Gastrocnemius medialis (tissue), 4 donors: ENCODE measurements around the gene GDAP2. TPM values are rescaled to one million over a fixed set of nuclear protein-coding genes. Genes with fewer than 3 reads are reported as not detected.

Experiments used
- ATAC-seq, 2 donors: fragments of 150-250 bp; one replicate each; pipeline ENCODE4 v1.9.1; 2016
- DNase-seq, 2 donors: peaks; one replicate each; pipeline ENCODE4 v3.0.0-alpha.2; 2019
- H3K27ac ChIP-seq, 4 donors: fragments of 200-600 bp; sonication (generic); 1 replicate in 1 of 4; 2 replicates in 3 of 4; pipeline ENCODE4 v1.5.1; 2016 to 2018; ENCODE audit warnings: mild to moderate bottlenecking in 2 of 4, moderate library complexity in 1 of 4
- H3K27me3 ChIP-seq, 3 donors: fragments of 200-600 bp; sonication (generic) in 2 of 3; 1 replicate in 1 of 3; 2 replicates in 2 of 3; pipeline versions ENCODE4 v1.5.1 to v1.6.0; 2016 to 2019; ENCODE audit warnings: mild to moderate bottlenecking in 1 of 3, moderate library complexity in 1 of 3
- H3K36me3 ChIP-seq, 2 donors: fragments of 200-600 bp; sonication (generic) in 1 of 2; one replicate each; pipeline ENCODE4 v1.5.1; 2017 to 2018
- H3K4me1 ChIP-seq, 2 donors: fragments of 200-600 bp; sonication (generic) in 1 of 2; one replicate each; pipeline ENCODE4 v1.5.1; 2016 to 2017; ENCODE audit warnings: mild to moderate bottlenecking in 2 of 2
- H3K4me3 ChIP-seq, 4 donors: fragments of 200-600 bp; sonication (generic) in 3 of 4; 1 replicate in 1 of 4; 2 replicates in 3 of 4; pipeline ENCODE4 v1.5.1; 2016 to 2019; ENCODE audit warnings: mild to moderate bottlenecking in 2 of 4
- H3K9me3 ChIP-seq, 3 donors: fragments of 200-600 bp; sonication (generic) in 2 of 3; 1 replicate in 1 of 3; 2 replicates in 2 of 3; pipeline ENCODE4 v1.5.1; 2016 to 2019
- POLR2A ChIP-seq, 2 donors: fragments of 450-650 bp; IDR thresholded peaks; one replicate each; pipeline ENCODE4 v1.6.1; 2017; ENCODE audit warnings: antibody characterized with exemption in 2 of 2, mild to moderate bottlenecking in 2 of 2, moderate library complexity in 2 of 2
- in situ Hi-C, 4 donors: fragments of 200-750 bp; cut with MboI; loops; one replicate each; pipeline versions ENCODE4 v1.15.0 to v1.8.0; 2017; ENCODE audit warnings: low sequenced_read_pairs in 4 of 4
- intact Hi-C: fragments of 100-400 bp; cut with DNase I; formaldehyde crosslinking; loops from one replicate; pipeline ENCODE4 v1.15.1; 2023; ENCODE audit warnings: low total_unique reads
- total RNA-seq, 4 donors: library from RNA; depleted of rRNA; stranded (reverse); fragments of >200 nt; gene quantifications; one replicate each; pipeline versions ENCODE4 v1.1.0 to v1.2.3, GENCODE V29; 2016
- TF ChIP-seq, protein P1 (sequence below), 5 experiments: fragments of 450-650 bp in 3 of 5; fragments of 200-600 bp in 2 of 5; sonication (generic) in 2 of 5; IDR thresholded peaks in 4 of 5; conservative IDR thresholded peaks in 1 of 5; 1 replicate in 4 of 5; 2 replicates in 1 of 5; pipeline ENCODE4 v1.5.1; 2016 to 2019; ENCODE audit warnings: antibody characterized with exemption in 5 of 5, mild to moderate bottlenecking in 3 of 5, moderate library complexity in 3 of 5

Gene GDAP2
- total RNA-seq, 4 donors from 2014 or later: 7.2 to 18.7 (median 8.6) TPM

DNA sequence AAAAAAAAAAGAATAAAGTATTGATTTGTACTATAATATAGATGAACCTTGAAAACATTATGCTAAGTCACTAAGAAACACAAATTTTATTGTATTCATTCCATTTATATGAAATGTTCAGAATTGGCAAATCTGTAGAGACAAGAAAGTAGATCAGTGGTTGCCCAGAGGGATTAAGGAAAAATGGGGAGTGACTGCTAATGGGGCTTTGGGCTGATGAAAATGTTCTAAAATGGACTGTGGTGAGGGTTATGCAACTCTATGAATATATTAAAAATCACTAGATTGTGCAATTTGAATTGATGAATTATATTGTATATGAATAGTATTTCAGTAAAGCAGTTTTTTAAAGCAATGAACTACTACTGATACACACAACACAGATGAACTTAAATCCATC is 10.0 kb downstream of the GDAP2 start:
- Histone ChIP-seq H3K27ac (no peak overlapping the region), H3K9me3 (no peaks in the 10 kb centered on the region), H3K27me3 (no peaks in the 10 kb centered on the region), H3K36me3 (peaks cover 0 to 53% of the 10 kb centered on the region in 2 donors), H3K4me3 (no peak overlapping the region), H3K4me1 (no peaks in the 10 kb centered on the region)
- DNase-seq: no peak
- TF ChIP-seq, protein P1, sequence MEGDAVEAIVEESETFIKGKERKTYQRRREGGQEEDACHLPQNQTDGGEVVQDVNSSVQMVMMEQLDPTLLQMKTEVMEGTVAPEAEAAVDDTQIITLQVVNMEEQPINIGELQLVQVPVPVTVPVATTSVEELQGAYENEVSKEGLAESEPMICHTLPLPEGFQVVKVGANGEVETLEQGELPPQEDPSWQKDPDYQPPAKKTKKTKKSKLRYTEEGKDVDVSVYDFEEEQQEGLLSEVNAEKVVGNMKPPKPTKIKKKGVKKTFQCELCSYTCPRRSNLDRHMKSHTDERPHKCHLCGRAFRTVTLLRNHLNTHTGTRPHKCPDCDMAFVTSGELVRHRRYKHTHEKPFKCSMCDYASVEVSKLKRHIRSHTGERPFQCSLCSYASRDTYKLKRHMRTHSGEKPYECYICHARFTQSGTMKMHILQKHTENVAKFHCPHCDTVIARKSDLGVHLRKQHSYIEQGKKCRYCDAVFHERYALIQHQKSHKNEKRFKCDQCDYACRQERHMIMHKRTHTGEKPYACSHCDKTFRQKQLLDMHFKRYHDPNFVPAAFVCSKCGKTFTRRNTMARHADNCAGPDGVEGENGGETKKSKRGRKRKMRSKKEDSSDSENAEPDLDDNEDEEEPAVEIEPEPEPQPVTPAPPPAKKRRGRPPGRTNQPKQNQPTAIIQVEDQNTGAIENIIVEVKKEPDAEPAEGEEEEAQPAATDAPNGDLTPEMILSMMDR (IDR thresholded peaks at IDR 0.05 in 4 of 5, conservative IDR thresholded peaks at IDR 0.05 in 1 of 5): no peak
- TF ChIP-seq POLR2A (IDR thresholded peaks at IDR 0.05): no peak
- in situ Hi-C loops (no loop called here), intact Hi-C loops (no loop called here)
- no peak for ATAC-seq

DNA sequence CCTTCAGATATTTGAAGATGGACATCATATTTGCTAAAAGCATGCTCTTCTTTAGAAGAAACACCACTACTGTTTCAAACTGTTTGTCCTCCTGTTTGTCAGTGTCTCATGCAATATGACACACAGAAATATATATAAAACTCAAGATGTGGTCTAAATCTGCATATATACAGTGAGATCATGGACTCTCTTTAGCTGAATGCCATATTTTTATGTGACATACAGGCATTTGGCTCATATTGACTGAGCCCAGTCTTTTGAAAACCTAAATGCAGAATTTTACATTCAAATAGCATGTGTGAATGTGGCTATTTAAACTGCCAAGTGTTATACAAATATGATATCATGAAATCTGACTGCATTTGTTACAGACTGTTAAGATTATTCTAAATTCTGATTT is 18.4 kb downstream of the GDAP2 start:
- intact Hi-C loops (no loop called here), in situ Hi-C loops (no loop called here)
- DNase-seq (no peak), ATAC-seq (no peak)
- no peak for TF ChIP-seq POLR2A (IDR thresholded peaks at IDR 0.05)
- TF ChIP-seq, protein P1 (IDR thresholded peaks at IDR 0.05 in 4 of 5, conservative IDR thresholded peaks at IDR 0.05 in 1 of 5): no peak
- no peaks in the 10 kb centered on the region for H3K4me1 ChIP-seq
- peaks cover 5 to 76% of the 10 kb centered on the region in 2 donors for H3K36me3 ChIP-seq
- no peak overlapping the region for H3K27ac ChIP-seq
- no peaks in the 10 kb centered on the region for H3K27me3 ChIP-seq
- no peak overlapping the region for H3K4me3 ChIP-seq
- no peaks in the 10 kb centered on the region for H3K9me3 ChIP-seq

DNA sequence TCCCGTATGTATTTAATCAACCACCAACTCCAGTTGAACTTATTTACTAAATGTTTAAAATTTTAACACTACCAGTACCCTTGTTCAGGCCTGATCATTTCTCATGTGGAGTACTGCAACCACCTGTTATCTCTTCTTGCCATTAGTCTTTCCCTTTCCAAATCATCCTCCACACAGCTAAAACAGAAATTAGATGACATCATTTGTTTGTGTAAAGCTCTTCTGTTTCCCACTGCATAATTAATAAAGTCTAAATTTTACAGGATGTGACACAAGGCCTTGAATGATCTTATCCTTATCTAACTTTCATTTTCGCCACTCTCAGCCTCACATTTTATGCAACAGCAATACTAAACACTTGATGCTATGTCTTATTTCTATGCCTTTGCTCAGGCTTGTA is 24.4 kb downstream of the GDAP2 start:
- Histone ChIP-seq H3K36me3 (peaks cover 0 to 64% of the 10 kb centered on the region in 2 donors), H3K27ac (no peak overlapping the region), H3K9me3 (no peaks in the 10 kb centered on the region), H3K4me3 (no peak overlapping the region), H3K4me1 (no peaks in the 10 kb centered on the region), H3K27me3 (no peaks in the 10 kb centered on the region)
- DNase-seq: no peak
- no peak for TF ChIP-seq POLR2A (IDR thresholded peaks at IDR 0.05)
- TF ChIP-seq, protein P1 (IDR thresholded peaks at IDR 0.05 in 4 of 5, conservative IDR thresholded peaks at IDR 0.05 in 1 of 5): no peak
- intact Hi-C loops: no loop called here
- in situ Hi-C loops: no loop called here
- no peak for ATAC-seq

DNA sequence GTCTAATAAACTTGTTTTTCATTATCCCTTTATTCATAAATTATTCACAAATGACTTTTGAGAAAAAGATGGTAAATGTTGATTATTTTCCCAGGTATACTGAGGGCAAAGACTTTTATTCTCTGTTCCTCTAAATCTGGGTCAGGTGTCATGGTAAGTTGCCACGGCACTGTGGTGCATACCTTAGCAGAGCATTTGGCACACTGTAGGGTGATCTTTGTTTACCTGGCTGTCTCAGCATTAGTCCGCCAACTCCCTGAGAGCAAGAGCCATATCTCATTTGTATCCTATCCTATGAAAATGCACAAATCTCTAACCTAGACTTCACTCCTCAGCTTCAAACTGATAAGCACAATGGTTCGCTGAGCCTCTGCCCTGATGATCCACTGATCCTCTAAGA is 24.9 kb downstream of the GDAP2 start:
- intact Hi-C loops: no loop called here

More for the DNA sequence above, 24.9 kb downstream of the GDAP2 start:
- Histone ChIP-seq H3K9me3 (no peaks in the 10 kb centered on the region), H3K27me3 (no peaks in the 10 kb centered on the region), H3K36me3 (peaks cover 0 to 63% of the 10 kb centered on the region in 2 donors), H3K4me3 (no peak overlapping the region), H3K4me1 (no peaks in the 10 kb centered on the region), H3K27ac (no peak overlapping the region)
- DNase-seq: no peak
- no peak for TF ChIP-seq POLR2A (IDR thresholded peaks at IDR 0.05)
- TF ChIP-seq, protein P1 (IDR thresholded peaks at IDR 0.05 in 4 of 5, conservative IDR thresholded peaks at IDR 0.05 in 1 of 5): no peak
- in situ Hi-C loops: no loop called here
- no peak for ATAC-seq
